Keratinocyte (primary cell): ENCODE results near the gene LAMC3. TPM values are rescaled to one million over a fixed set of nuclear protein-coding genes. Genes with fewer than 3 reads are reported as not detected.

ENCODE experiments used
- DNase-seq: peaks from one replicate; pipeline ENCODE4 v3.0.0-alpha.2; 2011; ENCODE audit warnings: low read depth, missing footprints, low spot score
- FAIRE-seq: peaks from 2 replicates; lab custom pipeline; 2011; peaks lifted over from hg19 to GRCh38; lab: Jason Lieb, UNC
- H2AFZ ChIP-seq: 2 replicates; pipeline ENCODE4 v1.6.0; 2012; ENCODE audit warnings: low read length, control low read depth, inconsistent platforms; ENCODE audit not compliant: control insufficient read depth
- H3K27ac ChIP-seq: 2 replicates; pipeline ENCODE4 v1.5.1; 2011; ENCODE audit warnings: low read length; ENCODE audit not compliant: control insufficient read depth, insufficient read depth
- H3K27me3 ChIP-seq: 3 replicates; pipeline ENCODE4 v1.6.0; 2011; ENCODE audit warnings: low read length; ENCODE audit not compliant: control insufficient read depth, insufficient read depth; ENCODE audit errors: extremely low read depth
- H3K36me3 ChIP-seq, 2 experiments: 2 replicates in 1 of 2; 3 replicates in 1 of 2; pipeline ENCODE4 v1.5.1; 2011; ENCODE audit warnings: low read length in 2 of 2, mild to moderate bottlenecking in 1 of 2; ENCODE audit not compliant: control insufficient read depth in 2 of 2, insufficient read depth in 2 of 2; ENCODE audit errors: extremely low read depth in 1 of 2
- H3K4me1 ChIP-seq: 3 replicates; pipeline ENCODE4 v1.5.1; 2011; ENCODE audit warnings: low read length; ENCODE audit not compliant: control insufficient read depth, insufficient read depth; ENCODE audit errors: extremely low read depth
- H3K4me2 ChIP-seq: 3 replicates; pipeline ENCODE4 v1.6.0; 2011; ENCODE audit warnings: low read depth, low read length; ENCODE audit not compliant: control insufficient read depth, insufficient read depth; ENCODE audit errors: extremely low read depth
- H3K4me3 ChIP-seq, 3 experiments: fragments of 200-600 bp in 1 of 3; sonication (generic) in 1 of 3; 2 replicates in 2 of 3; 3 replicates in 1 of 3; pipeline ENCODE4 v1.5.1; 2011 to 2016; ENCODE audit warnings: low read length in 3 of 3, mild to moderate bottlenecking in 3 of 3, control low read depth in 2 of 3, inconsistent platforms in 1 of 3, low read depth in 1 of 3, mixed read lengths in 1 of 3, mixed run types in 1 of 3, moderate library complexity in 1 of 3; ENCODE audit not compliant: control insufficient read depth in 2 of 3, insufficient read depth in 2 of 3; ENCODE audit errors: extremely low read depth in 1 of 3
- H3K79me2 ChIP-seq: 2 replicates; pipeline ENCODE4 v1.6.0; 2012; ENCODE audit warnings: low read length; ENCODE audit not compliant: control insufficient read depth, insufficient read depth
- H3K9ac ChIP-seq: 3 replicates; pipeline ENCODE4 v1.6.0; 2011; ENCODE audit warnings: low read length; ENCODE audit not compliant: control insufficient read depth, insufficient read depth; ENCODE audit errors: extremely low read depth
- H3K9me1 ChIP-seq: 3 replicates; pipeline ENCODE4 v1.6.0; 2011; ENCODE audit warnings: low read length; ENCODE audit not compliant: control insufficient read depth, insufficient read depth; ENCODE audit errors: extremely low read depth
- H3K9me3 ChIP-seq: 2 replicates; pipeline ENCODE4 v1.5.1; 2012; ENCODE audit warnings: low read depth, low read length; ENCODE audit not compliant: control insufficient read depth
- H4K20me1 ChIP-seq: 3 replicates; pipeline ENCODE4 v1.6.0; 2011; ENCODE audit warnings: low read length; ENCODE audit not compliant: control insufficient read depth, insufficient read depth; ENCODE audit errors: extremely low read depth
- EZH2 ChIP-seq: IDR thresholded peaks from one replicate; pipeline ENCODE4 v1.6.1; 2012; ENCODE audit warnings: inconsistent platforms, mild to moderate bottlenecking, low read length, moderate library complexity
- dilution Hi-C: fragments of 300-500 bp; cut with MboI; formaldehyde crosslinking; loops from one replicate; pipeline ENCODE4 v1.7.0; 2020; ENCODE audit warnings: low sequenced_read_pairs; ENCODE audit not compliant: extremely low pct_ligation_motif_present
- polyA plus RNA-seq, 5 experiments: library from polyadenylated mRNA; depleted of rRNA in 3 of 5; stranded (reverse) in 3 of 5; stranded (forward) in 1 of 5; unstranded in 1 of 5; fragments of >200 nt; gene quantifications; 1 replicate in 1 of 5; 2 replicates in 3 of 5; 3 replicates in 1 of 5; pipeline versions ENCODE4 v1.2.1 to v1.2.3, GENCODE V29; 2011 to 2012; ENCODE audit warnings: missing spikeins in 2 of 5, low read depth in 1 of 5, low replicate concordance in 1 of 5
- TF ChIP-seq, protein P1 (sequence below), 3 experiments: IDR thresholded peaks in 1 of 3; conservative IDR thresholded peaks in 1 of 3; optimal IDR thresholded peaks in 1 of 3; 2 replicates in 2 of 3; 3 replicates in 1 of 3; pipeline versions ENCODE3 to v1.5.1; 2011; ENCODE audit warnings: low read length in 3 of 3, mild to moderate bottlenecking in 3 of 3, moderate library complexity in 2 of 3, control low read depth in 1 of 3, inconsistent platforms in 1 of 3; ENCODE audit not compliant: insufficient read depth in 2 of 3; ENCODE audit errors: extremely low read depth in 1 of 3

Gene LAMC3
- polyA plus RNA-seq, 1 donor (not counting 4 experiments of a cell fraction or from before 2014, with no cell fraction given) = not detected

DNA sequence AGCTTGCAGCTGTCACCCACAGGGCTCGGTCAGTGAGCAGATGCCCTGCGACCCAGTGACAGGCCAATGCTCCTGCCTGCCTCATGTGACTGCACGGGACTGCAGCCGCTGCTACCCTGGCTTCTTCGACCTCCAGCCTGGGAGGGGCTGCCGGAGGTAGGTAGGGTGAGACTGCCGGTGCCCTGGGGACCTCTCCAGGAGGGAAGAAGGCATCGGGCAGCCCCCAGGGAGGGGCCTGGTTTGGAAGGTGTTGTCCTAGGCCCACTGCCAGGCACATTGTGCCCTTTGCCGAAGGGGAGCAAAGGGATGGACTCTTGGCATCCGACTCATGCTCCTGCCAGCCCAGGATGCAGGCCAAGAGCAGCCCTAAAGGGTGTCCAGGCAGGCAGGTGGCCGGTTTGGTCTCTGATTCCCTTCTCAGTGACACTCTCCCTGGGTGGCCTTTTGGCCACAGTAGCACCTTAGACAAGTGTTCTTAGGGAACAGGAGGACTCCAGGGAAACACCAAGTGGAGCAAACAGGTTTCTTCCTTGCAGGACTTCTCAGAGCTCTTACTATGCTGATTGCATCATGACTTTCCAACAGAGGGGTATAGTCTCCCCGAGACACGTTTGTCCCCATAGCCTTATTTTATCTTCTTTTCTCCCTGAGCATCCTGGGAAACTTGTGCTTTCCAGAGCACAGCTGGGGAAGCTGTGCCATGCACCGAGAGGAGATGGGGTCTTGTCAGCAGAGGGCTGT, 59.3 kb downstream of the LAMC3 start:
- no peak overlapping the region for H3K27ac ChIP-seq
- H3K27me3 ChIP-seq = peaks cover 28% of the 10 kb centered on the region
- no peaks in the 10 kb centered on the region for H4K20me1 ChIP-seq
- H3K4me3 ChIP-seq = no peak overlapping the region
- TF ChIP-seq, protein P1, sequence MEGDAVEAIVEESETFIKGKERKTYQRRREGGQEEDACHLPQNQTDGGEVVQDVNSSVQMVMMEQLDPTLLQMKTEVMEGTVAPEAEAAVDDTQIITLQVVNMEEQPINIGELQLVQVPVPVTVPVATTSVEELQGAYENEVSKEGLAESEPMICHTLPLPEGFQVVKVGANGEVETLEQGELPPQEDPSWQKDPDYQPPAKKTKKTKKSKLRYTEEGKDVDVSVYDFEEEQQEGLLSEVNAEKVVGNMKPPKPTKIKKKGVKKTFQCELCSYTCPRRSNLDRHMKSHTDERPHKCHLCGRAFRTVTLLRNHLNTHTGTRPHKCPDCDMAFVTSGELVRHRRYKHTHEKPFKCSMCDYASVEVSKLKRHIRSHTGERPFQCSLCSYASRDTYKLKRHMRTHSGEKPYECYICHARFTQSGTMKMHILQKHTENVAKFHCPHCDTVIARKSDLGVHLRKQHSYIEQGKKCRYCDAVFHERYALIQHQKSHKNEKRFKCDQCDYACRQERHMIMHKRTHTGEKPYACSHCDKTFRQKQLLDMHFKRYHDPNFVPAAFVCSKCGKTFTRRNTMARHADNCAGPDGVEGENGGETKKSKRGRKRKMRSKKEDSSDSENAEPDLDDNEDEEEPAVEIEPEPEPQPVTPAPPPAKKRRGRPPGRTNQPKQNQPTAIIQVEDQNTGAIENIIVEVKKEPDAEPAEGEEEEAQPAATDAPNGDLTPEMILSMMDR (optimal IDR thresholded peaks at IDR 0.05 in 1 of 3, IDR thresholded peaks at IDR 0.05 in 1 of 3, conservative IDR thresholded peaks at IDR 0.05 in 1 of 3; ENCODE audit: extremely low read depth in 1 of 3, insufficient read depth in 2 of 3, low read length in 3 of 3) = no peak
- TF ChIP-seq EZH2 = no peak
- no peak for DNase-seq
- H3K9me1 ChIP-seq = no peaks in the 10 kb centered on the region
- no peaks in the 10 kb centered on the region for H3K9me3 ChIP-seq
- no peak for FAIRE-seq
- no peak overlapping the region for H3K4me2 ChIP-seq
- H3K4me1 ChIP-seq = no peaks in the 10 kb centered on the region
- no peak overlapping the region for H2AFZ ChIP-seq
- no peaks in the 10 kb centered on the region for H3K36me3 ChIP-seq
- H3K79me2 ChIP-seq = no peaks in the 10 kb centered on the region
- H3K9ac ChIP-seq = no peak overlapping the region
- dilution Hi-C loops = no loop called here

DNA sequence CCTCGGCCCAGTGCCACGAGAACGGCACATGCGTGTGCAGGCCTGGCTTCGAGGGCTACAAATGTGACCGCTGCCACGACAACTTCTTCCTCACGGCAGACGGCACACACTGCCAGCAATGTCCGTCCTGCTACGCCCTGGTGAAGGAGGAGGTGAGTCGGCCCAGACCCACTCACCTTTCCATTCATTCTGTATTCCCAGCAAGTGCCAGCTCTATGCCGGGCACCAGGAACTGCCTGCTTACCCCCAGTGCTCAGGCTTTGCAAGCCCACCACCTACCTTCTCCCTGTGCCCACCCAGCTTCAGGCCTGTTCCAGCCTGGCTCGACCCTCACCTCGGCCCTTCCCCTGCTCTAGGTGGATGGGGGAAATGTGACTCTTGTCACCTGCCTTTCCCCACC, 60.7 kb downstream of the LAMC3 start:
- Histone ChIP-seq H3K9ac (no peak overlapping the region), H3K79me2 (no peaks in the 10 kb centered on the region), H2AFZ (no peak overlapping the region), H3K4me3 (no peak overlapping the region), H3K27me3 (peaks cover 26% of the 10 kb centered on the region), H3K36me3 (no peaks in the 10 kb centered on the region), H3K27ac (no peak overlapping the region), H4K20me1 (no peaks in the 10 kb centered on the region), H3K9me1 (no peaks in the 10 kb centered on the region), H3K9me3 (no peaks in the 10 kb centered on the region), H3K4me1 (no peaks in the 10 kb centered on the region), H3K4me2 (no peak overlapping the region)
- DNase-seq (no peak), FAIRE-seq (no peak)
- TF ChIP-seq, protein P1 (optimal IDR thresholded peaks at IDR 0.05 in 1 of 3, IDR thresholded peaks at IDR 0.05 in 1 of 3, conservative IDR thresholded peaks at IDR 0.05 in 1 of 3; ENCODE audit: extremely low read depth in 1 of 3, insufficient read depth in 2 of 3, low read length in 3 of 3) = no peak
- no peak for TF ChIP-seq EZH2
- dilution Hi-C loops = no loop called here
